ENCODE measurements around the gene IGSF5. TPM values are rescaled to one million over a fixed set of nuclear protein-coding genes. Genes with fewer than 3 reads are reported as not detected.

The IGSF5 gene
- total RNA-seq, 2 donors from 2014 or later: 0.12 to 0.70 TPM

- intact Hi-C loops (cut with DNase I, micrococcal nuclease): no loop called here
- no peak for DNase-seq
- ATAC-seq: no peak
These were observed 58.4 kb downstream of the IGSF5 start for GRCh38 chr21:39803393-39803792.

- DNase-seq (no peak), ATAC-seq (no peak)
- intact Hi-C loops (cut with DNase I, micrococcal nuclease): no loop called here
These were observed 59.3 kb downstream of the IGSF5 start for GRCh38 chr21:39804240-39804639.

- intact Hi-C loops (cut with DNase I, micrococcal nuclease): no loop called here
- DNase-seq (no peak), ATAC-seq (no peak)
These were observed 61.0 kb downstream of the IGSF5 start for GRCh38 chr21:39805983-39806382.

GRCh38 chr21:39807738-39808137, 62.8 kb downstream of the IGSF5 start:
- DNase-seq: no peak
- intact Hi-C loops (cut with DNase I, micrococcal nuclease): no loop called here

GRCh38 chr21:39809936-39810335, 65.0 kb downstream of the IGSF5 start:
- DNase-seq: no peak
- ATAC-seq: no peak
- intact Hi-C loops (cut with DNase I, micrococcal nuclease): no loop called here

More at GRCh38 chr21:39807738-39808137, 62.8 kb downstream of the IGSF5 start:
- ATAC-seq: peak; percentile 79

GRCh38 chr21:39812983-39813382, 68.0 kb downstream of the IGSF5 start:
- ATAC-seq (no peak), DNase-seq (no peak)
- intact Hi-C loops (cut with DNase I, micrococcal nuclease): no loop called here

GRCh38 chr21:39818557-39818956, 73.6 kb downstream of the IGSF5 start:
- DNase-seq: no peak
- intact Hi-C loops (cut with DNase I, micrococcal nuclease): no loop called here
- no peak for ATAC-seq

GRCh38 chr21:39822042-39822441, 77.1 kb downstream of the IGSF5 start:
- ATAC-seq: no peak
- no peak for DNase-seq
- intact Hi-C loops (cut with DNase I, micrococcal nuclease): no loop called here

- intact Hi-C loops (cut with DNase I, micrococcal nuclease): no loop called here
- ATAC-seq (no peak), DNase-seq (no peak)
These were observed 80.3 kb downstream of the IGSF5 start for GRCh38 chr21:39825250-39825649.

GRCh38 chr21:39834543-39834942, 89.6 kb downstream of the IGSF5 start:
- ATAC-seq: no peak
- intact Hi-C loops (cut with DNase I, micrococcal nuclease): no loop called here
- DNase-seq: no peak

- DNase-seq: no peak
- intact Hi-C loops (cut with DNase I, micrococcal nuclease): no loop called here
- no peak for ATAC-seq
These were observed 92.9 kb downstream of the IGSF5 start for GRCh38 chr21:39837861-39838359.

GRCh38 chr21:39840373-39841097, 95.6 kb downstream of the IGSF5 start:
- DNase-seq (no peak), ATAC-seq (no peak)
- intact Hi-C loops (cut with DNase I, micrococcal nuclease): no loop called here

- ATAC-seq (no peak), DNase-seq (no peak)
- intact Hi-C loops (cut with DNase I, micrococcal nuclease): no loop called here
These were observed 97.9 kb downstream of the IGSF5 start for GRCh38 chr21:39842741-39843459.

- no peak for ATAC-seq
These were observed 98.5 kb downstream of the IGSF5 start for GRCh38 chr21:39843483-39843882.

GRCh38 chr21:39843916-39844315, 98.9 kb downstream of the IGSF5 start:
- intact Hi-C loops (cut with DNase I, micrococcal nuclease): no loop called here
- ATAC-seq: no peak
- DNase-seq: no peak

More at GRCh38 chr21:39843483-39843882, 98.5 kb downstream of the IGSF5 start:
- intact Hi-C loops (cut with DNase I, micrococcal nuclease): no loop called here
- no peak for DNase-seq

- no peak for ATAC-seq
These were observed 100.7 kb downstream of the IGSF5 start for GRCh38 chr21:39845571-39846130.

GRCh38 chr21:39847877-39848276, 102.9 kb downstream of the IGSF5 start:
- ATAC-seq (no peak), DNase-seq (no peak)
- intact Hi-C loops (cut with DNase I, micrococcal nuclease): no loop called here

More at GRCh38 chr21:39845571-39846130, 100.7 kb downstream of the IGSF5 start:
- intact Hi-C loops (cut with DNase I, micrococcal nuclease): no loop called here
- DNase-seq: no peak

- intact Hi-C loops (cut with DNase I, micrococcal nuclease): no loop called here
- ATAC-seq: no peak
- no peak for DNase-seq
These were observed 104.2 kb downstream of the IGSF5 start for GRCh38 chr21:39849014-39849655.

GRCh38 chr21:39850333-39850732, 105.3 kb downstream of the IGSF5 start:
- intact Hi-C loops (cut with DNase I, micrococcal nuclease): no loop called here
- DNase-seq (no peak), ATAC-seq (no peak)

Measured in left colon (tissue), 2 donors.